T-cell (primary cell): ENCODE results near the gene TGFBR2. TPM values are rescaled to one million over a fixed set of nuclear protein-coding genes. Genes with fewer than 3 reads are reported as not detected.

Experiments
- ATAC-seq, 4 experiments: fragments of 200-7000 bp in 3 of 4; fragments of 150-1000 bp in 1 of 4; cut with Tn5 transposase; replicated peaks in 1 of 4; 1 replicate in 3 of 4; 2 replicates in 1 of 4; pipeline ENCODE4 v1.10.0; 2021; ENCODE audit warnings: moderate library complexity in 3 of 4, mild to moderate bottlenecking in 2 of 4, moderate number of reproducible peaks in 1 of 4
- CTCF ChIA-PET, 2 donors: fragments of 300-600 bp; sonication (Branson Sonifier 250); formaldehyde crosslinking; loops; one replicate each; lab custom pipeline; 2022; ENCODE audit warnings: antibody characterized with exemption in 2 of 2; lab: Charles Lee
- POLR2A ChIA-PET, 2 donors: fragments of 300-600 bp; sonication (Branson Sonifier 250); formaldehyde crosslinking; loops; one replicate each; lab custom pipeline; 2022; ENCODE audit warnings: antibody characterized with exemption in 2 of 2; lab: Charles Lee
- DNase-seq, 35 experiments: peaks; one replicate each; pipeline versions ENCODE4 v3.0.0 to v3.0.0-alpha.2; 2013 to 2023
- H3K27ac ChIP-seq: one replicate; pipeline ENCODE4 v1.5.1; 2013; ENCODE audit warnings: low read length
- H3K27me3 ChIP-seq, 2 experiments: replicated peaks in 1 of 2; 1 replicate in 1 of 2; 2 replicates in 1 of 2; pipeline versions ENCODE4 v1.6.1 to v1.7.0; 2013; ENCODE audit warnings: low read length in 1 of 2, mixed read lengths in 1 of 2; ENCODE audit not compliant: control insufficient read depth in 2 of 2, insufficient read depth in 2 of 2; ENCODE audit errors: extremely low read depth in 1 of 2
- H3K36me3 ChIP-seq, 2 donors: 1 replicate in 1 of 2; 2 replicates in 1 of 2; pipeline versions ENCODE4 v1.6.1 to v1.7.0; 2013; ENCODE audit warnings: low read length in 1 of 2; ENCODE audit not compliant: control insufficient read depth in 2 of 2, insufficient read depth in 1 of 2; ENCODE audit errors: extremely low read depth in 1 of 2
- H3K4me1 ChIP-seq, 2 experiments: 1 replicate in 1 of 2; 2 replicates in 1 of 2; pipeline versions ENCODE4 v1.6.1 to v1.7.0; 2013; ENCODE audit warnings: low read length in 2 of 2, mixed read lengths in 1 of 2; ENCODE audit not compliant: insufficient read depth in 2 of 2, control insufficient read depth in 1 of 2; ENCODE audit errors: extremely low read depth in 1 of 2
- H3K4me3 ChIP-seq, 2 donors: 1 replicate in 1 of 2; 2 replicates in 1 of 2; pipeline versions ENCODE4 v1.5.1 to v1.7.0; 2013; ENCODE audit warnings: mild to moderate bottlenecking in 2 of 2, low read length in 1 of 2, moderate library complexity in 1 of 2; ENCODE audit not compliant: control insufficient read depth in 1 of 2; ENCODE audit errors: extremely low read depth in 1 of 2
- H3K9me3 ChIP-seq: 2 replicates; pipeline ENCODE4 v1.7.0; 2013
- H3K27ac Mint-ChIP-seq, 2 donors: one replicate each; pipeline ENCODE4 v1.8.0; 2020 to 2021; ENCODE audit warnings: mild to moderate bottlenecking in 2 of 2, mixed read lengths in 2 of 2
- H3K27me3 Mint-ChIP-seq, 2 donors: one replicate each; pipeline ENCODE4 v1.8.0; 2021 to 2022; ENCODE audit warnings: mixed read lengths in 2 of 2
- H3K36me3 Mint-ChIP-seq: one replicate; pipeline ENCODE4 v1.8.0; 2021; ENCODE audit warnings: mixed read lengths
- H3K4me1 Mint-ChIP-seq, 3 donors: one replicate each; pipeline ENCODE4 v1.8.0; 2020 to 2022; ENCODE audit warnings: mixed read lengths in 3 of 3, mild to moderate bottlenecking in 1 of 3
- H3K4me3 Mint-ChIP-seq, 3 donors: one replicate each; pipeline ENCODE4 v1.8.0; 2020 to 2022; ENCODE audit warnings: mild to moderate bottlenecking in 3 of 3, mixed read lengths in 3 of 3, moderate library complexity in 3 of 3
- H3K9me3 Mint-ChIP-seq, 3 donors: one replicate each; pipeline ENCODE4 v1.8.0; 2020 to 2022; ENCODE audit warnings: mixed read lengths in 3 of 3
- WGBS: methylation state at CpG from one replicate; pipeline ENCODE4 v1.1.5; 2013; ENCODE audit warnings: missing lambda C conversion rate; ENCODE audit not compliant: insufficient coverage; 5-methylcytosine and 5-hydroxymethylcytosine counted together
- total RNA-seq, 35 experiments: library from RNA in 6 of 35; stranded (reverse) in 6 of 35; fragments of 120-200 nt in 1 of 35; gene quantifications; one replicate each; pipeline versions ENCODE4 v1.2.1 to v1.2.4 and lab custom pipeline; 2013 to 2026

TGFBR2 gene
- total RNA-seq, 5 donors from 2014 or later (not counting 1 experiment from before 2014, with no cell fraction given): 114 to 145 (median 127) TPM

DNA sequence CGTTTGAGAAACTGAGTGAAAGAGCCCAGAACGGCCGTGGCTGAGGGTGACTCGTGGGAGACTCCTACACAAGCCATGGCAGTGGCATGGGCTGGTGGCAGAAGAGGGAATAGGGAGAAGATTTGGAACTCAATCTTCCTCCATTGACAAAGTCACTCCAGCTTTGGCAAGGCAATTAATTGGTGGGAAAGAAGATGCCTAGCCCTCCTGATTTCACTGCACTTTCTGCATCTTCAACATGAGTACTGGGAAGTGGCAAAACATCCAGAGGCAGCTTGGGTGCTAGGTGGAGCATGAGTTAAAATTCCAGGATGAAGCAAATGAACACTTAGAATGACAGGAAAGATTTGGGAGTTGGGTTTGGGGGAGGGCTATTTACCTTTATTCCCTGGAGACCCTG, 1.4 kb upstream of the TGFBR2 start:
- Histone ChIP-seq H3K27me3 (no peaks in the 10 kb centered on the region), H3K36me3 (no peaks in the 10 kb centered on the region), H3K4me1 (peaks cover 23 to 27% of the 10 kb centered on the region in 2 experiments), H3K27ac (peak overlapping the region; percentile 73), H3K9me3 (no peaks in the 10 kb centered on the region), H3K4me3 (peak overlapping the region in 1 of 2 donors; percentile 29)
- peaks cover 50 to 65% (median 51%) of the 10 kb centered on the region in 3 donors for H3K4me1 Mint-ChIP-seq
- ChIA-PET POLR2A (interaction anchor here (0.6 to 1.0 kb wide), 4 partner anchors 11 to 89 kb away, joined by 3 to 6 read pairs (median 3); no protein-coding TSS in a partner anchor), CTCF (interaction anchor here in 1 of 2 donors (1.3 kb wide), 1 partner anchor 67 kb away, joined by 3 read pairs; no protein-coding TSS in a partner anchor)
- no peaks in the 10 kb centered on the region for H3K9me3 Mint-ChIP-seq
- WGBS: no CpG with 5 or more reads among the region's 4 CpGs
- ATAC-seq (no peak), DNase-seq (no peak)
- no peaks in the 10 kb centered on the region for H3K27me3 Mint-ChIP-seq
- H3K36me3 Mint-ChIP-seq: peaks cover 7% of the 10 kb centered on the region
- peak overlapping the region; percentile 99 to 100 for H3K27ac Mint-ChIP-seq
- peak overlapping the region; percentile 94 to 98 (median 97) for H3K4me3 Mint-ChIP-seq

DNA sequence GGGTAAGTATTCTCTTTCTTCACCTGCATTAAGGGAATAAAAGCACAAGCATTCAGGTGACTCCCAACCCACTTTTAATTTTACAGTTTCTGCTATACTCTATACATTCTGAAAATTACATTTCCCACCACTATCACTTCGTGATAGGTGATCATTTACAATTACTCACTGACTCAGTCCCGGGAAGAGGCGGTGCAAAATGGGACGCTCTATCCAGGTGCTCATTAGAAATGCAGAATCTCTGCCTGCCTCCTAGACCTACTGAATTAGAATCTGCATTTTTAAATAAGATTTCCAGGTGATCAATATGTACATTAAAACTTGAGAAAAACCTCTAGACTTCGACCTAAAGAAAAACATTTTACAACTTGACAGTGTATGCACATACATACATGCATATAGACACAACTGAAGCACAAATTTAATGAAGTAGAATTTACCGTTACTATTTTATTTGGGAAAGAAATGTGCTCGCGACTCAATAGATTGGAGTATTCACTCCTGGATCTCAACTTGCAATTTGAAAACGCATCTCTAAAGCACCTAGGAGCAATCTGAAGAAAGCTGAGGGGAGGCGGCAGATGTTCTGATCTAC, 598 bp upstream of the TGFBR2 start:
- H3K4me3 Mint-ChIP-seq: peak overlapping the region; percentile 94 to 98 (median 97)
- H3K27ac Mint-ChIP-seq: peak overlapping the region; percentile 99 to 100
- H3K27me3 ChIP-seq: no peaks in the 10 kb centered on the region
- H3K9me3 ChIP-seq: no peaks in the 10 kb centered on the region
- H3K4me1 Mint-ChIP-seq: peaks cover 55 to 69% (median 56%) of the 10 kb centered on the region in 3 donors
- no peaks in the 10 kb centered on the region for H3K36me3 ChIP-seq
- no peaks in the 10 kb centered on the region for H3K9me3 Mint-ChIP-seq
- DNase-seq (no peak), ATAC-seq (no peak)
- peaks cover 7% of the 10 kb centered on the region for H3K36me3 Mint-ChIP-seq
- ChIA-PET CTCF (interaction anchor here (0.8 to 0.9 kb wide), 4 partner anchors 17 to 87 kb away, joined by 3 to 5 read pairs (median 3); no protein-coding TSS in a partner anchor), POLR2A (interaction anchor here (0.7 to 1.2 kb wide), 3 partner anchors 11 to 113 kb away, joined by 3 to 6 read pairs (median 3); no protein-coding TSS in a partner anchor)
- 47% methylated on average over 6 of the region's 10 CpGs for WGBS
- H3K4me3 ChIP-seq: peak overlapping the region; percentile 90 to 97
- peak overlapping the region; percentile 73 for H3K27ac ChIP-seq
- peaks cover 29 to 30% of the 10 kb centered on the region in 2 experiments for H3K4me1 ChIP-seq
- no peaks in the 10 kb centered on the region for H3K27me3 Mint-ChIP-seq

DNA sequence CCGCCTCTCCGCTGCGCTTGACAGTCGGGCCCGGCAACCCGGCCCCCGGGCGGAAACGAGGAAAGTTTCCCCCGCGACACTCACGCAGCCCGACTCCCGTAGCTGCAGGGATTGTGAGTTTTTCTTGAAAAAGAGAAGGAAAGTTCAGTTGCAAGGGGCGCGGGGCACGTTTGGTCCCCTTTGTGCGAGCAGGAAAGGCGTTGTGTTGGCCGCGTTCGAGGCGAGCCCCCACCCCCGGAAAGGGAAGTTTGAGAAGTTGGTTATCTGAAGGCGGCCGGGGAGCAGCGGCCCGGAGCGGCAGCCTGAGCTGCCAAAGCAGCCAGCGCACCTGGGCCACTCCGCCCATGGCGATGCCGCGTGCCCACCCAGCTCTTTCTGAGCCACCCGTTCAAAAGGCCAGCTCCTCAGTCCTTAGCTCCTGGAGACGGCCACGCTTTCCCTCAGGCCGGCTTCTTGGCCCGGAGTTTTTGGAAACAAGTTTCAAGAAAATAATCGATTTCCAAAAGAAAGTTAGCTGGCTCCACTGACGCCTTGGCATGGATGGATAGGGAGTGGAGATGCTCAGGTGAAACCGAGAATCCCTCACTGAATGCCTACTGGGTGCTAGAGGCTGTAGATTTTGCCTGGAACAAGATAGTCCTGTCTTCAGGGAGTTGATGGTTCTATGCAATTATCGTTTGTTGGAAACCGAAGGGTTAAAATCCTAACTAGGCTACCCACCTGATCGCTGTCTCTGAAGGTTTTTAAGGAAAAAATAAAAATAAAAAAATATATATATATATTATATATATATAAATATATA, 832 bp downstream of the TGFBR2 start:
- H3K9me3 Mint-ChIP-seq: no peaks in the 10 kb centered on the region
- H3K36me3 Mint-ChIP-seq: peaks cover 7% of the 10 kb centered on the region
- DNase-seq: peak; percentile 52 to 80 (median 66)
- no peaks in the 10 kb centered on the region for H3K27me3 Mint-ChIP-seq
- peaks cover 61 to 70% (median 66%) of the 10 kb centered on the region in 3 donors for H3K4me1 Mint-ChIP-seq
- peak overlapping the region; percentile 88 for H3K27ac ChIP-seq
- H3K4me1 ChIP-seq: peaks cover 37 to 43% of the 10 kb centered on the region in 2 experiments
- H3K27ac Mint-ChIP-seq: peak overlapping the region; percentile 93 to 99
- WGBS: 1% methylated on average over 37 of the region's 45 CpGs
- H3K4me3 ChIP-seq: peak overlapping the region; percentile 90 to 97
- H3K27me3 ChIP-seq: no peaks in the 10 kb centered on the region
- no peaks in the 10 kb centered on the region for H3K36me3 ChIP-seq
- CTCF ChIA-PET: interaction anchor here in 1 of 2 donors (0.8 to 2.3 kb wide), 7 partner anchors 9 to 86 kb away, joined by 3 to 10 read pairs (median 3); no protein-coding TSS in a partner anchor
- peak; percentile 46 to 56 (median 47) for ATAC-seq
- no peaks in the 10 kb centered on the region for H3K9me3 ChIP-seq
- H3K4me3 Mint-ChIP-seq: peak overlapping the region; percentile 96 to 99 (median 97)
- POLR2A ChIA-PET: interaction anchor here (0.5 to 1.2 kb wide), 9 partner anchors 9 to 62 kb away, joined by 3 to 6 read pairs (median 3); no protein-coding TSS in a partner anchor

DNA sequence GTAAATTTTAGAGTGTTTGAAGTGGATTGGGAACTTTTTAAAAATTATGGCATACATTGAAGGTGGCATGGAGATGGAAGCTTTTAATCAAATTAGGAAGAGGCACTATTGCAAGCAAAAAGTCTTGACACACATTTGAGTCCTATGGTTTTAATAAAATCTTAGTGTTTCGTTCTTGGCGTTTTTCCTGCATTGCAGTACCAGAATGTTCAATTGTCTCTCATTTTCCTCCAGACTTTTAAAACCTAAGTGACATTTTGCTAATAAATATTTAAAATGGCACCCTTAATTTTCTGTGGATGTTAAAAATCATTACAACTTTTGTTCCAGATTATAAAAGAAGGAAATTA, 2.2 kb downstream of the TGFBR2 start:
- H3K27me3 Mint-ChIP-seq: no peaks in the 10 kb centered on the region
- peaks cover 64 to 73% (median 69%) of the 10 kb centered on the region in 3 donors for H3K4me1 Mint-ChIP-seq
- Histone ChIP-seq H3K4me3 (peak overlapping the region; percentile 75 to 90), H3K27ac (peak overlapping the region; percentile 88), H3K9me3 (no peaks in the 10 kb centered on the region), H3K4me1 (peaks cover 45 to 46% of the 10 kb centered on the region in 2 experiments), H3K27me3 (no peaks in the 10 kb centered on the region), H3K36me3 (no peaks in the 10 kb centered on the region)
- CTCF ChIA-PET: interaction anchor here (1.0 to 2.3 kb wide), 7 partner anchors 14 to 85 kb away, joined by 3 to 10 read pairs (median 3); no protein-coding TSS in a partner anchor
- peak overlapping the region; percentile 91 to 92 for H3K27ac Mint-ChIP-seq
- peak overlapping the region; percentile 96 to 99 (median 97) for H3K4me3 Mint-ChIP-seq
- ATAC-seq (no peak), DNase-seq (no peak)
- H3K36me3 Mint-ChIP-seq: peaks cover 11% of the 10 kb centered on the region
- POLR2A ChIA-PET: interaction anchor here (0.8 to 1.3 kb wide), 6 partner anchors 8 to 49 kb away, joined by 3 to 8 read pairs (median 4); no protein-coding TSS in a partner anchor
- WGBS: no CpG with 5 or more reads among the region's 2 CpGs
- H3K9me3 Mint-ChIP-seq: no peaks in the 10 kb centered on the region

DNA sequence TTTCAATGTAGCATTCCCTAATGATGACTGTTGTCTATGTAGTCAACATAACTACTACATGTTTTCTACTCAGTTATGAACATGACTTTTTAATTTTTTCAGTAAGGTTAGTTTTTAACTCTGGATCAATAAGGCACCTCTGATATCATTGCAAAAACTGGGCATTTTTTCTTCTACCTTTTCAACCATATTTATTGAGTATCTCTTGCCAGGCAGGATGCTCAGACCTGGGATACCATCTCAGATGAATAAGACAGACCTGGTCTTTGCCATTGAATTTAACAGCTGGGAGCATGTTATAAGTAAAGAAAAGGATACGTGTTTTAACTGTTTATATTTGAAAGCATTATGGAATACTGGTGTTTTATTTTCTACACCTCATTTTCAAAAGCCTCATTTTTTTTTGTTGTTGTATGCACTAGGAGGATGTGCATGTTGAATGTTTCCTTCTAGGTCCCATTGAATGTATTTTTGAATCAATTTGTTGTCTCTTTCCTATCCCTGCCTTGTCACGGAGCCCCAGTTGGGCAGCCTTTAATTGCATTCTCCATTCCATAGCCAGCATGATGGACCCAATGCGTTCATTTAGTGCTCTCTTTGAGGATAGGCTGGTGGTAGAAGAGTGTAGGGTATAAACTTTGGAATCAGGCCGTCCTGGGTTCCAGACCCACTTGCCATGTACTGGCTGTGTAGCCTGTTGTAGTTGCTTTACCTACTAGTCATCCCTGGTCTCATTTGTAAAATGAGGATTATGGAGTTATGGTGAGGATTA, 3.7 kb downstream of the TGFBR2 start:
- DNase-seq (no peak), ATAC-seq (no peak)
- no CpG with 5 or more reads among the region's 4 CpGs for WGBS
- no peaks in the 10 kb centered on the region for H3K36me3 ChIP-seq
- no peaks in the 10 kb centered on the region for H3K27me3 ChIP-seq
- Mint-ChIP-seq H3K4me1 (peaks cover 64 to 73% (median 69%) of the 10 kb centered on the region in 3 donors), H3K4me3 (peak overlapping the region; percentile 96 to 99 (median 97)), H3K27me3 (no peaks in the 10 kb centered on the region), H3K36me3 (peaks cover 15% of the 10 kb centered on the region), H3K9me3 (no peaks in the 10 kb centered on the region), H3K27ac (peak overlapping the region; percentile 91 to 92)
- H3K4me1 ChIP-seq: peaks cover 39 to 54% of the 10 kb centered on the region in 2 experiments
- H3K27ac ChIP-seq: peak overlapping the region; percentile 88
- ChIA-PET POLR2A (interaction anchor here (0.6 to 1.8 kb wide), 3 partner anchors 10 to 45 kb away, joined by 3 to 4 read pairs (median 4); no protein-coding TSS in a partner anchor), CTCF (interaction anchor here (0.6 to 1.0 kb wide), 2 partner anchors 32 to 59 kb away, joined by 3 to 4 read pairs; no protein-coding TSS in a partner anchor)
- peak overlapping the region; percentile 55 to 90 for H3K4me3 ChIP-seq
- no peaks in the 10 kb centered on the region for H3K9me3 ChIP-seq
